ENCODE data around the gene CDKN1C. TPM values are rescaled to one million over a fixed set of nuclear protein-coding genes. Genes with fewer than 3 reads are reported as not detected.

Gene CDKN1C
- total RNA-seq, 1 experiment from 2014 or later = 12.9 TPM

- Histone ChIP-seq H3K79me2 (ENCODE audit: low read length) (peaks cover 42% of the 10 kb centered on the region), H3K9me2 (replicated peaks; ENCODE audit: low read length) (no peaks in the 10 kb centered on the region), H3K27me3 (ENCODE audit: low read length) (no peaks in the 10 kb centered on the region), H2AFZ (ENCODE audit: low read length) (no peak overlapping the region), H3K4me3 (ENCODE audit: low read length) (no peak overlapping the region), H3K4me2 (ENCODE audit: low read length) (peak overlapping the region; percentile 75), H3F3A (ENCODE audit: low read length, unreplicated experiment) (no peaks in the 10 kb centered on the region), H3K9me3 (ENCODE audit: low read length) (no peaks in the 10 kb centered on the region), H3K27ac (ENCODE audit: low read length) (peak overlapping the region; percentile 70), H3K9ac (ENCODE audit: low read length) (peak overlapping the region; percentile 45; the same call in 1 of the 2 replicates), H3K36me3 (ENCODE audit: low read depth, low read length) (peaks cover 12% of the 10 kb centered on the region; the same call in 1 of the 2 replicates), H4K20me1 (ENCODE audit: low read length) (peaks cover 25% of the 10 kb centered on the region), H3K4me1 (ENCODE audit: insufficient read depth, low read length) (peaks cover 33% of the 10 kb centered on the region)
- ChIA-PET POLR2A (ENCODE audit: unreplicated experiment) (no interaction called here), CTCF (no interaction called here)
- intact Hi-C loops (cut with micrococcal nuclease) = no loop called here
- no peak for ATAC-seq
- no TSS peak for BruUV-seq (replicated peaks)
- DNase-seq = no peak
- no peak for TF ChIP-seq CTCF (conservative IDR thresholded peaks at IDR 0.05; ENCODE audit: low read depth, low read length)
Measured at GRCh38 chr11:2924821-2925675, 39.5 kb upstream of the CDKN1C start.

- Histone ChIP-seq H3K4me3 (ENCODE audit: low read length) (no peak overlapping the region), H3K4me2 (ENCODE audit: low read length) (peak overlapping the region; percentile 75), H3K79me2 (ENCODE audit: low read length) (peaks cover 42% of the 10 kb centered on the region), H3K27me3 (ENCODE audit: low read length) (no peaks in the 10 kb centered on the region), H3K9me3 (ENCODE audit: low read length) (no peaks in the 10 kb centered on the region), H3K4me1 (ENCODE audit: insufficient read depth, low read length) (peaks cover 28% of the 10 kb centered on the region), H3K9me2 (replicated peaks; ENCODE audit: low read length) (no peaks in the 10 kb centered on the region), H3F3A (ENCODE audit: low read length, unreplicated experiment) (no peaks in the 10 kb centered on the region), H3K9ac (ENCODE audit: low read length) (peak overlapping the region; percentile 63), H3K27ac (ENCODE audit: low read length) (peak overlapping the region; percentile 78), H2AFZ (ENCODE audit: low read length) (no peak overlapping the region), H3K36me3 (ENCODE audit: low read depth, low read length) (peaks cover 12% of the 10 kb centered on the region; the same call in 1 of the 2 replicates), H4K20me1 (ENCODE audit: low read length) (peaks cover 25% of the 10 kb centered on the region)
- no TSS peak for BruUV-seq (replicated peaks)
- TF ChIP-seq CTCF (conservative IDR thresholded peaks at IDR 0.05; ENCODE audit: low read depth, low read length) = no peak
- TF ChIP-seq EZH2phosphoT487 (IDR thresholded peaks at IDR 0.05; ENCODE audit: borderline replicate concordance, low read length) = no peak
- ATAC-seq (peak; percentile 63), DNase-seq (peak; percentile 82)
- ChIA-PET POLR2A (ENCODE audit: unreplicated experiment) (interaction anchor here (0.6 kb wide), 1 partner anchor 185 kb away, joined by 4 read pairs; no protein-coding TSS in a partner anchor), CTCF (interaction anchor here (0.6 kb wide), 1 partner anchor 391 kb away, joined by 3 read pairs; no protein-coding TSS in a partner anchor)
- intact Hi-C loops (cut with micrococcal nuclease) = no loop called here
Measured at GRCh38 chr11:2924381-2924780, 38.8 kb upstream of the CDKN1C start.
